WTC11 (cell line): ENCODE data around the gene MEFV.

Source experiments
- ATF6 ChIP-seq: sonication (generic); formaldehyde crosslinking; IDR thresholded peaks from 2 replicates; pipeline ENCODE4 v1.8.1; 2023; ENCODE audit warnings: mild to moderate bottlenecking, missing genetic modification reagents
- CBFB ChIP-seq: sonication (generic); formaldehyde crosslinking; IDR thresholded peaks from 2 replicates; pipeline ENCODE4 v1.8.1; 2022; ENCODE audit warnings: mild to moderate bottlenecking, low read depth, missing genetic modification reagents
- CTCF ChIP-seq: fragments of 200-600 bp; IDR thresholded peaks from 2 replicates; pipeline ENCODE4 v1.8.0; 2022; ENCODE audit warnings: antibody characterized with exemption
- FOXP1 ChIP-seq: sonication (generic); formaldehyde crosslinking; IDR thresholded peaks from 2 replicates; pipeline ENCODE4 v1.8.0; 2022; ENCODE audit warnings: missing genetic modification reagents, mild to moderate bottlenecking, moderate library complexity, borderline replicate concordance
- IRF2 ChIP-seq: sonication (generic); formaldehyde crosslinking; IDR thresholded peaks from 2 replicates; pipeline ENCODE4 v1.8.0; 2022; ENCODE audit warnings: low read depth, missing genetic modification reagents, borderline replicate concordance
- MAX ChIP-seq: sonication (generic); formaldehyde crosslinking; IDR thresholded peaks from 2 replicates; pipeline ENCODE4 v1.8.0; 2022; ENCODE audit warnings: mild to moderate bottlenecking, missing genetic modification reagents
- NR1H2 ChIP-seq: sonication (generic); formaldehyde crosslinking; IDR thresholded peaks from 2 replicates; pipeline ENCODE4 v1.9.0; 2021; ENCODE audit warnings: mild to moderate bottlenecking, moderate library complexity, missing genetic modification reagents
- ZBTB21 ChIP-seq: sonication (generic); formaldehyde crosslinking; IDR thresholded peaks from 2 replicates; pipeline ENCODE4 v1.8.1; 2023; ENCODE audit warnings: mild to moderate bottlenecking, missing genetic modification reagents, borderline replicate concordance
- ZNF121 ChIP-seq: sonication (generic); formaldehyde crosslinking; IDR thresholded peaks from 2 replicates; pipeline ENCODE4 v1.8.0; 2023; ENCODE audit warnings: missing genetic modification reagents

- TF ChIP-seq CTCF (no peak), ZBTB21 (CRISPR knock-in tag) (no peak), ATF6 (CRISPR knock-in tag) (no peak), CBFB (CRISPR knock-in tag) (no peak), NR1H2 (CRISPR knock-in tag) (no peak), ZNF121 (CRISPR knock-in tag) (no peak), IRF2 (CRISPR knock-in tag) (no peak), FOXP1 (CRISPR knock-in tag) (no peak), MAX (CRISPR knock-in tag) (no peak)
Measured at GRCh38 chr16:3194792-3195191, 61.6 kb downstream of the MEFV start.
